ENCODE data around the gene EPX. TPM values are rescaled to one million over a fixed set of nuclear protein-coding genes. Genes with fewer than 3 reads are reported as not detected.

EPX gene
- total RNA-seq, 1 experiment from 2014 or later = not detected

GRCh38 chr17:58245428-58246103, 53.0 kb downstream of the EPX start:
- intact Hi-C loops (cut with micrococcal nuclease; ENCODE audit: unreplicated experiment) = no loop called here
- TF ChIP-seq EZH2 (IDR thresholded peaks at IDR 0.05; ENCODE audit: borderline replicate concordance, low read depth, low read length, poor library complexity, severe bottlenecking) (no peak), CTCF (conservative IDR thresholded peaks at IDR 0.05; ENCODE audit: low read depth, low read length) (no peak)
- Histone ChIP-seq H3K9me3 (ENCODE audit: low read depth, low read length, poor library complexity, severe bottlenecking) (no peaks in the 10 kb centered on the region), H3K36me3 (ENCODE audit: insufficient read depth, low read length, poor library complexity, severe bottlenecking) (no peaks in the 10 kb centered on the region), H3K4me3 (ENCODE audit: low read depth, low read length, poor library complexity, severe bottlenecking) (no peak overlapping the region), H3K4me1 (ENCODE audit: insufficient read depth, low read length, poor library complexity, severe bottlenecking) (peaks cover 8% of the 10 kb centered on the region), H3K27me3 (replicated peaks; ENCODE audit: insufficient read depth, low read depth, low read length, poor library complexity) (peaks cover 2% of the 10 kb centered on the region), H3K27ac (ENCODE audit: low read depth, low read length, poor library complexity, severe bottlenecking) (no peak overlapping the region)
- CTCF ChIA-PET = no interaction called here
- POLR2A ChIA-PET (ENCODE audit: low non-redundant PET) = no interaction called here
- no TSS peak for BruUV-seq (replicated peaks)
- DNase-seq (ENCODE audit: low spot score) = no peak

DNA sequence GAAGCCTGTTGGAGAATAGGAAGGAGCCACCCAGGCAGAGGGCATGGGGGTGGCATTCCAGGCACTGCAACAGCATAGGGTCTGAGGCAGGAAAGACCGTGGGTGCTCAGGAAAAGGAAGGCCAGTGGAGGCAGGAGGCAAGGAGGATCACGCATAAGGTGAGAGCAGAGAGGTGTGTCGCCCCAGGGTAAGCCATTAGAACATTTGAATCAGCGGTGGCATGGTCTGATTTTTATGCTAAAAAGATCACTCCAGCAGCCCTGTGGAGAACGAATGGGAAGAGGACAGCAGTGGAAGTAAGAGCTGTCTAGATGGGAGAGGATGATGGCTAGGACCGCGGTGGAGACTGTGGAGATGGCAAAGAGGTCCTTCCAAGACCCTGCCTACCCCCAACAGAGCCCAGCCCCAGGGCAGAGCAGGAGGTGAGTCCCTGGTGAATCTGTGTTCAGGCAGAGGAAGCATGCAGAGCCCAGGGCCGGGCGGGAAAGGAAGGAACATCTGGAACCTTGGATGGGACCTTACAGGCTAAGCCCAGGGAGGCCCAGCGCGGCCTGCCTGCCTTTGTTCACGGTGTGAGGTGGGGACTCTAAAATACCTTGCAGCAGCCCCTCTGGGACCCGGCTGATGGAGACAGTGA, 53.7 kb downstream of the EPX start:
- DNase-seq (ENCODE audit: low spot score) = no peak
- Histone ChIP-seq H3K9me3 (ENCODE audit: low read depth, low read length, poor library complexity, severe bottlenecking) (no peaks in the 10 kb centered on the region), H3K4me3 (ENCODE audit: low read depth, low read length, poor library complexity, severe bottlenecking) (no peak overlapping the region), H3K27me3 (replicated peaks; ENCODE audit: insufficient read depth, low read depth, low read length, poor library complexity) (peaks cover under 1% of the 10 kb centered on the region), H3K4me1 (ENCODE audit: insufficient read depth, low read length, poor library complexity, severe bottlenecking) (peaks cover 8% of the 10 kb centered on the region), H3K36me3 (ENCODE audit: insufficient read depth, low read length, poor library complexity, severe bottlenecking) (no peaks in the 10 kb centered on the region), H3K27ac (ENCODE audit: low read depth, low read length, poor library complexity, severe bottlenecking) (no peak overlapping the region)
- intact Hi-C loops (cut with micrococcal nuclease; ENCODE audit: unreplicated experiment) = no loop called here
- TF ChIP-seq CTCF (conservative IDR thresholded peaks at IDR 0.05; ENCODE audit: low read depth, low read length) (no peak), EZH2 (IDR thresholded peaks at IDR 0.05; ENCODE audit: borderline replicate concordance, low read depth, low read length, poor library complexity, severe bottlenecking) (no peak)
- BruUV-seq (replicated peaks) = no TSS peak
- CTCF ChIA-PET = no interaction called here
- POLR2A ChIA-PET (ENCODE audit: low non-redundant PET) = interaction anchor here (0.7 kb wide), 1 partner anchor 927 kb away, joined by 3 read pairs; no protein-coding TSS in a partner anchor

- no TSS peak for BruUV-seq (replicated peaks)
- CTCF ChIA-PET = no interaction called here
- intact Hi-C loops (cut with micrococcal nuclease; ENCODE audit: unreplicated experiment) = no loop called here
- POLR2A ChIA-PET (ENCODE audit: low non-redundant PET) = interaction anchor here (0.7 kb wide), 1 partner anchor 927 kb away, joined by 3 read pairs; no protein-coding TSS in a partner anchor
- H3K4me1 ChIP-seq (ENCODE audit: insufficient read depth, low read length, poor library complexity, severe bottlenecking) = peaks cover 8% of the 10 kb centered on the region
- TF ChIP-seq EZH2 (IDR thresholded peaks at IDR 0.05; ENCODE audit: borderline replicate concordance, low read depth, low read length, poor library complexity, severe bottlenecking) (no peak), CTCF (conservative IDR thresholded peaks at IDR 0.05; ENCODE audit: low read depth, low read length) (no peak)
- no peak overlapping the region for H3K4me3 ChIP-seq (ENCODE audit: low read depth, low read length, poor library complexity, severe bottlenecking)
- H3K27ac ChIP-seq (ENCODE audit: low read depth, low read length, poor library complexity, severe bottlenecking) = no peak overlapping the region
- H3K36me3 ChIP-seq (ENCODE audit: insufficient read depth, low read length, poor library complexity, severe bottlenecking) = no peaks in the 10 kb centered on the region
- no peaks in the 10 kb centered on the region for H3K9me3 ChIP-seq (ENCODE audit: low read depth, low read length, poor library complexity, severe bottlenecking)
- DNase-seq (ENCODE audit: low spot score) = no peak
- peaks cover 6% of the 10 kb centered on the region for H3K27me3 ChIP-seq (replicated peaks; ENCODE audit: insufficient read depth, low read depth, low read length, poor library complexity)
Observed at GRCh38 chr17:58246781-58247180, 54.3 kb downstream of the EPX start.

Data from A673 (cell line).